PC-9 (cell line): ENCODE results near the gene SYNGR2. TPM values are rescaled to one million over a fixed set of nuclear protein-coding genes. Genes with fewer than 3 reads are reported as not detected.

Source experiments
- BruUV-seq: library from RNA; stranded (reverse); fragments of 400-500 nt; replicated peaks from 2 replicates; lab custom pipeline; 2021; lab: Mats Ljungman, UMichigan
- CTCF ChIA-PET: fragments of 300-600 bp; sonication (Branson Sonifier 250); formaldehyde crosslinking; loops from one replicate; lab custom pipeline; 2022; ENCODE audit warnings: antibody characterized with exemption; lab: Charles Lee
- POLR2A ChIA-PET: fragments of 300-600 bp; sonication (Branson Sonifier 250); formaldehyde crosslinking; loops from one replicate; lab custom pipeline; 2022; ENCODE audit warnings: antibody characterized with exemption; ENCODE audit not compliant: unreplicated experiment; lab: Charles Lee
- DNase-seq, 2 experiments: peaks; one replicate each; pipeline versions ENCODE4 v3.0.0 to v3.0.0-alpha.2; 2015 to 2022; ENCODE audit warnings: mixed read lengths in 1 of 2
- H2AFZ ChIP-seq: fragments of 200-600 bp; sonication (generic); 2 replicates; pipeline ENCODE4 v1.8.1; 2017; ENCODE audit warnings: antibody characterized with exemption
- H3F3A ChIP-seq: fragments of 200-600 bp; sonication (generic); 2 replicates; pipeline ENCODE4 v1.8.1; 2017; ENCODE audit warnings: antibody characterized with exemption, mild to moderate bottlenecking, low read depth; ENCODE audit not compliant: insufficient read depth
- H3K27ac ChIP-seq: fragments of 200-600 bp; sonication (generic); 2 replicates; pipeline ENCODE4 v1.6.1; 2016; ENCODE audit warnings: mixed run types
- H3K27me3 ChIP-seq: fragments of 200-600 bp; sonication (generic); 2 replicates; pipeline ENCODE4 v1.6.1; 2016; ENCODE audit warnings: low read depth, mixed run types; ENCODE audit not compliant: insufficient read depth
- H3K36me3 ChIP-seq: fragments of 200-600 bp; sonication (generic); 2 replicates; pipeline ENCODE4 v1.6.1; 2016; ENCODE audit warnings: low read depth, mixed run types
- H3K4me1 ChIP-seq: fragments of 200-600 bp; sonication (generic); replicated peaks from 2 replicates; pipeline ENCODE4 v1.6.1; 2016; ENCODE audit warnings: mixed run types; ENCODE audit not compliant: insufficient read depth
- H3K4me2 ChIP-seq: fragments of 200-600 bp; sonication (generic); 2 replicates; pipeline ENCODE4 v1.6.1; 2017; ENCODE audit warnings: mixed run types
- H3K4me3 ChIP-seq: fragments of 200-600 bp; sonication (generic); 2 replicates; pipeline ENCODE4 v1.6.1; 2016; ENCODE audit warnings: mixed run types
- H3K79me2 ChIP-seq: fragments of 200-600 bp; sonication (generic); 2 replicates; pipeline ENCODE4 v1.6.1; 2017; ENCODE audit warnings: low read depth, mixed run types
- H3K9me2 ChIP-seq: fragments of 200-600 bp; sonication (generic); 2 replicates; pipeline ENCODE4 v1.8.1; 2017; ENCODE audit warnings: mild to moderate bottlenecking; ENCODE audit not compliant: insufficient read depth
- H3K9me3 ChIP-seq: fragments of 200-600 bp; sonication (generic); 2 replicates; pipeline ENCODE4 v1.8.1; 2016; ENCODE audit warnings: low read depth; ENCODE audit not compliant: insufficient read depth
- H4K20me1 ChIP-seq: fragments of 200-600 bp; sonication (generic); 2 replicates; pipeline ENCODE4 v1.8.1; 2017; ENCODE audit not compliant: insufficient read depth
- CTCF ChIP-seq: fragments of 200-600 bp; sonication (generic); conservative IDR thresholded peaks from 2 replicates; pipeline ENCODE4 v1.6.1; 2017; ENCODE audit warnings: mixed run types, antibody characterized with exemption, mild to moderate bottlenecking, moderate library complexity
- EZH2 ChIP-seq: fragments of 200-600 bp; sonication (generic); IDR thresholded peaks from 2 replicates; pipeline ENCODE4 v1.8.0; 2017; ENCODE audit warnings: antibody characterized with exemption, low read depth
- intact Hi-C: fragments of 100-400 bp; cut with micrococcal nuclease; formaldehyde crosslinking; loops from one replicate; pipeline ENCODE4 v1.10.0; 2022; ENCODE audit not compliant: unreplicated experiment
- total RNA-seq: library from RNA; stranded (reverse); gene quantifications from 2 replicates; pipeline ENCODE4 v1.2.3, GENCODE V29; 2021

SYNGR2 gene
- total RNA-seq, 1 experiment from 2014 or later = 91.9 TPM

- CTCF ChIA-PET = no interaction called here
- BruUV-seq = no TSS peak
Measured at GRCh38 chr17:78154903-78155811, 13.2 kb upstream of the SYNGR2 start.

GRCh38 chr17:78159575-78160158, 8.7 kb upstream of the SYNGR2 start:
- no peaks in the 10 kb centered on the region for H3K9me2 ChIP-seq
- no peaks in the 10 kb centered on the region for H3K79me2 ChIP-seq
- H4K20me1 ChIP-seq = no peaks in the 10 kb centered on the region
- no peak overlapping the region for H3K4me3 ChIP-seq
- H3K9me3 ChIP-seq = no peaks in the 10 kb centered on the region
- no peak overlapping the region for H2AFZ ChIP-seq
- no peaks in the 10 kb centered on the region for H3K27me3 ChIP-seq
- no peak overlapping the region for H3K27ac ChIP-seq
- intact Hi-C loops = no loop called here
- no TSS peak for BruUV-seq
- no peak overlapping the region for H3K4me2 ChIP-seq
- no peaks in the 10 kb centered on the region for H3F3A ChIP-seq
- ChIA-PET CTCF (no interaction called here), POLR2A (interaction anchor here (0.6 kb wide), 1 partner anchor 67 kb away, joined by 3 read pairs; no protein-coding TSS in a partner anchor)
- TF ChIP-seq EZH2 (no peak), CTCF (no peak)
- H3K4me1 ChIP-seq = no peaks in the 10 kb centered on the region
- H3K36me3 ChIP-seq = no peaks in the 10 kb centered on the region
- DNase-seq = no peak

More at GRCh38 chr17:78154903-78155811, 13.2 kb upstream of the SYNGR2 start:
- no peaks in the 10 kb centered on the region for H3K9me3 ChIP-seq
- H3K4me2 ChIP-seq = no peak overlapping the region
- H3K79me2 ChIP-seq = no peaks in the 10 kb centered on the region
- H2AFZ ChIP-seq = no peak overlapping the region
- H3F3A ChIP-seq = no peaks in the 10 kb centered on the region; the same call in 1 of the 2 replicates
- no peak for TF ChIP-seq CTCF
- TF ChIP-seq EZH2 = no peak
- no peaks in the 10 kb centered on the region for H3K27me3 ChIP-seq
- no peaks in the 10 kb centered on the region for H4K20me1 ChIP-seq
- intact Hi-C loops = no loop called here
- H3K4me1 ChIP-seq = no peaks in the 10 kb centered on the region
- no peak overlapping the region for H3K27ac ChIP-seq
- H3K36me3 ChIP-seq = no peaks in the 10 kb centered on the region
- no peak overlapping the region for H3K4me3 ChIP-seq
- no peak for DNase-seq
- POLR2A ChIA-PET = no interaction called here
- no peaks in the 10 kb centered on the region for H3K9me2 ChIP-seq

- Histone ChIP-seq H3K4me3 (no peak overlapping the region), H3K27ac (no peak overlapping the region), H2AFZ (no peak overlapping the region), H3K27me3 (no peaks in the 10 kb centered on the region), H3K4me1 (no peaks in the 10 kb centered on the region), H3K79me2 (no peaks in the 10 kb centered on the region), H3K9me3 (no peaks in the 10 kb centered on the region), H3K4me2 (no peak overlapping the region), H3K9me2 (no peaks in the 10 kb centered on the region), H3F3A (no peaks in the 10 kb centered on the region), H4K20me1 (no peaks in the 10 kb centered on the region), H3K36me3 (no peaks in the 10 kb centered on the region)
- POLR2A ChIA-PET = no interaction called here
- intact Hi-C loops = no loop called here
- CTCF ChIA-PET = no interaction called here
- no peak for DNase-seq
- TF ChIP-seq CTCF (no peak), EZH2 (no peak)
- no TSS peak for BruUV-seq
Measured at GRCh38 chr17:78163881-78164747, 4.3 kb upstream of the SYNGR2 start.
